ENCODE results near the gene PORCN. TPM values are rescaled to one million over a fixed set of nuclear protein-coding genes. Genes with fewer than 3 reads are reported as not detected.

PORCN gene
- total RNA-seq, 1 donor from 2014 or later = 21.3 TPM

DNA sequence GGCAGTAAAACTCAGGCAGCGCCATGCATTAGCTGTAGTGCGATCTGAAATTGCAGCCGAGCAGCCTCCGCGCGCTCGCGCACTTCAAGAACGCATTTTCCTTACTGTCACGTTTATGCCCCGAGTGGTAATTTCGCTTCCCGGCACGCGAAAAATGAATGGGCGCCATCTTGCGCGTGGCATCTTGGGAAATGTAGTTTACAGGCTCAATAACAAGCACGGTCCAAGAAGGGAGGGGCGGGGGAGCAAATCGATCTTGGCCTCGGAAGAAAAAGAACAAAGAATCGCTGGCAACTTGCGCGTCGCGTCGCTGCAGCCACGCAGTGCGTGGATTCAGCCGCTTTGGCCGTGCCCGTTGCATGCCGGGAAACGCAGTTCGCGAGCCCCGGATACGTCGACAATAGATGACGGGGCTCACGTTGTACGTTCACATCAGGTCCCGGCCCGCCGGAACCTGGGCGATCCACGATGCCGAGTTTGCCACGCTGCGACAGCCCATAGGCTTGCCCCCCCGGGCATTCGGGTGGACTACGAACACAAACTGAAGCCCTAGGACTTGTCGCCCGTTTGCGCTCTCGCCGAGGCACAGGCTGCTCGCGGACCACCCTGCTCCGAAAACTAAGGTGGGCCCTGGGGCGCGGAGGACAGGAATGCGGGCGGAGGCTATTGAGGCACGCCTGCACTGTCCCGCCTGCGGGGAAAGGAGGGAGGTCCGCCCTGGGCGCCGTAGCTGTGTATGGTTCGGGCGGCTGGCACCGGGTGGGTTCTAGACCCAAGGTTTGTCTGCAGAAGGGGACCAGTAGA lies 32.8 kb upstream of the PORCN start, which contains the start of gene FTSJ1:
Gene FTSJ1, plus strand, starts transcription at position 426 of the 804 bp plus-strand sequence. CDS start 1,849 bp downstream, outside the sequence.
- intact Hi-C loops (cut with micrococcal nuclease) = loop anchor here (1.0 to 10.0 kb wide), 18 partner anchors 32 to 1284 kb away; partner anchors contain the start of genes EBP, GRIPAP1, OTUD5 and PORCN

DNA sequence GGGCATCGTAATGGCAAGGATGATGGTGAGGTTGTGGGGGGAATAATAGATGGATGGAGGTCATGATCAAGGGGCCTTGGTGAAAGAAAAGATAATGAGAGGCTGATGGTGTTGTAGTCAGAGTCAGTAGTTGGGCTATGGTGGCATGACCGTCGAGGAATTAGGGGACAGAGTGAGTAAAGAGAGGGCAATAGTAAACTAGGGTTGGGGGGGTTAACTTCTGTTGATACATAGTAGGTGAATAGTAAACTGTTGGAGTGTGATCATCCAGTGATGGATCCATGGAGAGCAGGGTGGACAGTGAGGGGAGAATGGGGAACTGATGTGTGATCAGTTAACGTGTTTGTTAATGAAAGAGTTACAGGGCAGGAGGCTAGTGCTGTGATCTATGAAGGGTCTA lies 31.9 kb upstream of the PORCN start:
- intact Hi-C loops (cut with micrococcal nuclease) = loop anchor here (1.0 to 10.0 kb wide), 12 partner anchors 31 to 1285 kb away; partner anchors contain the start of genes GRIPAP1, OTUD5, PORCN and PQBP1

DNA sequence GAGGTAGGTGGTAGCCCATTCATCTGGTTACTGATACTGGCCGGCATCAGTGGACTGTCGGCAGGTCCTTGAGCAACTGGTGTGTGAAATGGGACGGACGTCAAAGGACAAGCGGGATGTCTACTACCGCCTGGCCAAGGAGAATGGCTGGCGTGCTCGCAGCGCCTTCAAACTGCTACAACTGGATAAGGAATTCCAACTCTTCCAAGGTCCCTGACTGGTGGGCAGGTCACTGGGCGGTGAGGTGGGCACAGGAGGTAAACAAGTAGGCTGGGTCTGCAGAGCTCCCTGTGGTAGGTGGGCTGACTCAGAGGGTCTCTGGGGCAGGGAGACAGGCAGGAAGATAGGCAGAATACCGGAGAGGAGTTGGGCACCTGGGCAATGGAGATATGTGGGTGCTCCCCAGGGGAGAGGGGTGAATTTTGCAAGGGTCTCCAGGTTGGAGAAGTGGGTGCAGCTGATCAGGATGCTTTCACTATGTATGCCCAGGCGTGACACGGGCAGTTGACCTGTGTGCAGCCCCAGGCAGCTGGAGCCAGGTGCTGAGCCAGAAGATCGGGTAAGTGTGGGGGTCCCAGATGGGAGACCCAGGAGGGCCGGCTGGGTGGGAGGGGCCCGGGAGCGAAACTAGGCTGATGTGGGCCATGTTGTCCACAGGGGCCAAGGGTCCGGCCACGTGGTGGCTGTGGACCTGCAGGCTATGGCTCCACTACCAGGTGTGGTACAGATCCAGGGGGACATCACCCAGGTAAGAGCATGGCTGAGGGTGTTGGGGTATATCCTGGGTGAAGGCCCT lies 30.6 kb upstream of the PORCN start:
- intact Hi-C loops (cut with micrococcal nuclease) = loop anchor here (2.0 to 10.0 kb wide), 7 partner anchors 259 to 1286 kb away; partner anchors contain the start of genes OTUD5, TFE3, UBA1 and ZNF41

DNA sequence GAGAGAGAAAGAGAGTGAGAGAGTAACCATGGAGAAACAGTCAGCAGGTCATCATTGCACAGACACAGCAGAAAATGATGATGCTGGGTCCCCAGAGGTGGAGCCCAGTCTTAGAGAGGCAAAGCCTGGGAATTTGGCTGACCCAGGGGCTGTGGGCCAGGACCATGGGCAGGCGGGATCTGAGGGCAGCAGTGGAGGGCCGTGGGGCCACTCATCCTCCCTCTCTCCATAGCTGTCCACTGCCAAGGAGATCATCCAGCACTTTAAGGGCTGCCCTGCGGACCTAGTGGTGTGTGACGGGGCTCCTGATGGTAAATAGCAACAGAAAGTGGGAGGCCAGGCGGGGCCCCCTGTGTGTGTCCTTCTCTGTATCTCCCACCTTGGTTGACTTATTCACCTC lies 30.0 kb upstream of the PORCN start:
- intact Hi-C loops (cut with micrococcal nuclease) = loop anchor here (5.0 to 10.0 kb wide), 6 partner anchors 394 to 1287 kb away; partner anchors contain the start of genes OTUD5, TFE3, UBA1 and ZNF41

DNA sequence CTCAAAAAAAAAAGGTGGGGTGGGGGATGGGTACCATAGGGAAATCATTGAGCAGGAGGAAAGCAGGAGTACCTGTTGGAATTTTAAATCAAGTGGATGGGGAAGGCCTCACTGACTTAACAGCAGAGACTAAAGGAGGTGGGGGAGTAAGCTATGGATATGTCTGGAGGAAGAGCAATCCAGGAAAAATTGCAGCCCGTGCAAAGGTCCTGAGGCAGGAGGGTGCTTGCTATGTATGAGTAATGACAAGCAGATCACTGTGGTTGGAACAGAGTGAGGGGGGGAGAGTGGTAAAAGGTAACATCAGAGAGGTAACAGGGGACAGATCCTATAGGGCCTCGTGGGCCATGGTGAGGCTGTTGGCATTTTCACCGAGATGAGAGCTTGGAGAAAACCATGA lies 28.6 kb upstream of the PORCN start:
- intact Hi-C loops (cut with micrococcal nuclease) = no loop called here

DNA sequence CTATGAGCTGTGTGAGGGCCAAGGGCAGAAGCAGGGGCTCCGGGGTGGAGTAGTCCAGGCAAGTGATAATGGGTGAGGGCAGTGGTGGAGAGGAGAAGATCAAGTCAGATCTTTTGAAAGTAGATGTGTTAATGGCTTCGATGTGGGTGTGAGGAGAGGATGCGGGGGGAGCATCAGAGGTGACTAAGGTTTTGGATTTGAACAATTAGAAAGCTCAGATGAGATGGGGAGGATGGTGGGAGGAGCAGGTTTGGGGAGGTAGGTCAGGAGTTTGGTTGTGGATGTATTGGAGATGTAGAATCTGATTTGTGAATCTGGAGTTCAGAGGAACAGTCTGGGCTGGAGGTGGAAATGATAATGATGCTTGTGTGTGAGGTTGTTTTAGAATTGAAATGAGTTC lies 28.2 kb upstream of the PORCN start:
- intact Hi-C loops (cut with micrococcal nuclease) = no loop called here

DNA sequence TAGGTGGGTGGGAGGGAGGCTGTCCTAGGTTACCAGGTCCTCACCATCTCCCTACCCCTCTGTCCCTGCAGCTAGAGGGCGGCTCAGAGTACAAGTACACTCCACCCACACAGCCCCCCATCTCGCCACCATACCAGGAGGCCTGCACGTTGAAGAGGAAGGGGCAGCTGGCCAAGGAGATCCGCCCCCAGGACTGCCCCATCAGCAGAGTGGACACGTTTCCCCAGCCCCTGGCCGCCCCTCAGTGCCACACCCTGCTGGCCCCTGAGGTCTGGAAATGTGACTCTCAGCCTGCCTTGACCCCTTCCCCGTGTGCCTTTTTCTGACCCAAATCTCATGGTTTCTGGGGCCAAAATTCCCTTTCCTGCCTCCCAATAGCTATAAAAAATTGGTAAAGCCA lies 26.3 kb upstream of the PORCN start:
- intact Hi-C loops (cut with micrococcal nuclease) = no loop called here

DNA sequence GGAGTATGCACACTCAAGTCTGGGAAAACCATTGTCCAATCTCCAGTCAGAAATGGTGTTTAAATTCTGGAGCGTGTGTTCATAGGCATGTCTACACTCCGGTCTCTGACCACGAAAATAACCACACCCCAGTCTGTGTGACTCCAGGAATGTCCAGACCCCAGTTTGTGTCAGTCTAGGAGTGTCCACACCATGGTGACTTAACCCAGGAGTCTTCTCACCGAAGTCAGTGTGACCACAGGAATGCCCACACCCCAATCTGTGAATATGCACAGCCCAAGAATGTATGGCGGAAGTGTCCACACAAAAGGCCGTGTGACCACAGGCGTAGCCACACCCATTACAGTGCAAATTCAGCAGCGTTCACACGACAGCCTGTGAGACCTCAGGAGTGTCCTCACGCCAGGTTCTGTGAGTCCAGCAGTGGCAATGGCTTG lies 21.4 kb upstream of the PORCN start:
- intact Hi-C loops (cut with micrococcal nuclease) = no loop called here

DNA sequence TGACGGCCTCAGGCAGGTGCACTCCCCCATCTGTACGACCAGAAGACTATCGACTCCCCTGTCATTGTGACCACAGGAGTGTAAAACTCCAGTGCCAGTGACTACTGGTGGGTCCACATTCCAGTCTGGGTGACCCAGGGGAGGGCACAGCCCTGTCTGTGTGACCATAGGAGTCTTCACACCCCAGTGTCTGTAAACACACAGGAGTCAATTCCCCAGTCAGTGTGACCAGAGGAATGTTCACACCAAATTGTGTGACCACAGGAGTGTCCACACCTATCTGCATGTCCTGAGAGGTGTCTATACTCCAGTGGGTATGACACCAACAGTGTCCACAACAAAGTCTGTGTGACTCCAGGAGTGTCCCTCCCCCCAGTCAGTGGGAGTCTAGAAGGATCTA lies 20.8 kb upstream of the PORCN start:
- intact Hi-C loops (cut with micrococcal nuclease) = no loop called here

DNA sequence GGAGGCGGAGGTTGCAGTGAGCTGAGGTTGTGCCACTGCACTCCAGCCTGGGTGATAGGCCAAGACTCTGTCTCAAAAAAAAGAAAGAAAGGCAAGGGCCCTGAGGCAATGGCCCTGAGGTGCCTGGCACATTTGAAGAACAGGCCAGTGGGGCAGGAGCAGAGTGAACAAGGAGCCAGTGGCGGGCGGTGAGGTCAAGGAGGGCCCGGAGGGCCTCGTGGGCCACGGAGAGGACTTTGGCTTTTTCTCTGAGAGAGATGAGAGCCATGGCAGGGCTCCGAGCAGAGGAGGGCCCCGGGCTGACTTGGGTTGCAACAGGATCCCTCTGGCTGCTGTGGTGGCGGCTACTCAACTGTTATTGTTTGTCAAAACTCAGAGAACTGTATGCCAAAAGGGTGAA lies 19.5 kb upstream of the PORCN start:
- intact Hi-C loops (cut with micrococcal nuclease) = no loop called here

DNA sequence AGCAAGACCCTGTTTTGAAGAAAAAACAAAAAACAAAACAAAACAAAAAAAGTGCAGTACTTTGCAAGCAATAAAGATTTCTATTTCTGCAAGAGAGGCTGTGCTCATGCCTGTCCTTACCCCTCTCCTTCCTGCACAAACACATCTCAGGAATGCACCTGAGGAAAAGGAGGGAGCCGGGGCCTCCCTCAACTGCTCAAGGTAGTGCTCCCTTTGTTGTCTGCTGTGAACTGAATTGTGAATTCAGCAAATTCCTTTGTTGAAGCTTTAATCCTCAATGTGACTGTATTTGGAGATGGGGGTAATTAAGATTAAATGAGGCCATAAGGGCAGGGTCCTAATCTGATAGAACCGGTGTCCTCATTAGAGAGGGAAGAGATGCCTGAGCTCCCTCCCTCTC lies 18.9 kb upstream of the PORCN start:
- intact Hi-C loops (cut with micrococcal nuclease) = no loop called here

DNA sequence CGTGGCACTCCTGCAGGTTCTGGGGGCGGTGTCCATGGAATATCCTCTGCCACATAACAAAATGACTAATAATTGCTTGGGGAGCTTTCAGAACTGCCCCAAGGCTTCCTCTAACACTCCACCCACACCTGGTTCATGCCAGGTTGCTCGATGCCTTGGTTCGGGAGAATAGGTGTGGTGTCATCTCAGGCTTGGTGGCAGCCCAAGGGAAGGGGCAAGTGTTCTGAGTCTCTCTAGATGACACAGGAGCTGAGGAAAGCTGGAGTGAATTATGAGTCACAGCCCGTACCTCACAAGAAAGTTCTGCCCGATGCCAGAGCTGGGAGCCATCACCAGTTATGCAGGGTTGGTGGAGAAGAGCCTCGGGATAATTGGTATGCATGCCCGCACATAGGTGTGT lies 18.1 kb upstream of the PORCN start:
- intact Hi-C loops (cut with micrococcal nuclease) = no loop called here

DNA sequence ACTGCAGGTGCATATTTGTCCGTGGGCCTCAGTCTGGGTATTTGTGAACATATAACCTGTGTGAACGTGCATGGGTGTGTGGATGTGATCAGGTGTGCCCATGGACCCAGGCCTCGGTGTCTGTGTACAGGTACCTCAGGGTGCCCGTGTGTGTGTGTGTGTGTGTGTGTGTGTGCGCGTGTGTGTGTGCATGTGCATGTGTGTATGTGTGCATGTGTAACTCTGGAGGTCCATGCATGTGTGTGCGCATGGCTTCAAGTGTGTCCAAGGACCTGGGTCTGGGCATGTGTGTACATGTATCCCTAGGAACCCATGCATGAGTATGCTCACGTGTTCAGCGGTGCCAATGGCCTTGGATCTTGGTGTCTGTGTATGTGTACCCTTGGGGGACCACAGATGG lies 17.0 kb upstream of the PORCN start:
- intact Hi-C loops (cut with micrococcal nuclease) = no loop called here

DNA sequence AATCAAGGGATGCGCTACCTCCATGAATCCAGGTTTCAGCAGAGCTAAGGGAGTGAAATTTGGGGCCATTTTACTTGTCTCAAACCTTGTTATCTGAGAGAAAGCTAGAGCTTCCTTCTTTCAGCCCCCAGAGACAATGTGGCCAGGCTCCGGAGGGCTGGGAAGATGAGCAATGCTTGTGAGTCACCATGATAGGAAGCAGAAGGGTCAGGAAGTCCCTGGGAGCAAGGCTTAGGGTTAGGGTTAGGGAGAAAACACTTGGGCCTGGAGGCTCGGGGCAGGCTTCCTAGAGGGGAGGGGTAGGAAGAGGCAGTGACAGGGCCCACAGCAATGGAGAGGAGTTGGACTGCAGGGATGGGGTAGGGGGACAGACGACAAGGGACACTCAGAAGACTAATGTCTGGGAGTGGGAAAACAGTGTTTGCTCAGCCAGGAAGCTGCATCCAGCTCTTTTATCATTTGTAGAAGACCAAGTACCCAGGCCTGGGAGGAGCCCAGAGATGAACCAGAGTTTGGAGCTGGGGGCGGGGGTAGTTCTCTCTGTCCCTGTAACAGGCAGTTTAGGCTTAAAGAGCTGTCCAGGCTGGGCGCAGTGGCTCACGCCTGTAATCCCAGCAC lies 16.4 kb upstream of the PORCN start:
- intact Hi-C loops (cut with micrococcal nuclease) = no loop called here

DNA sequence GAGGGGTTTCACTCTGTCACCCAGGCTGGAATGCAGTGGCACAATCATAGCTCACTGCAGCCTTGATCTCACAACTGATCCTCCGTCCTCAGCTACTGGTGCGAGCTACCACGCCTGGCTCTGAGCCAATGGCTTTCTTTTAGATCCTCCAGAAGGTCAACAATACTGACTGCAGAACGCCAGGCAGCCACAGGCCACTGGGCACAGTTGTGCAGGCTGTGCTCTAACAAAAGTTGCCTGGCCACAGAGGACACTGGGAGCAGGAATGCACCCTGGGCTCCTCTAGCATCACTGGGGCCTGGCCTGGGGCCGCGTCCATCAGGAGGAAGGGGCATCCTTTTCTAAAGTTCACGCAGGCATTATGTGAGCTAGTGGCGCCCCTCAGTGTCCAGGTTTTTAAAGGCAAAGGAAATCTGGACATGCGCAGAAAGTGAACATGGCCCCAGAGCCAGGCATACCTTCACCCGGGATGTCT lies 14.9 kb upstream of the PORCN start:
- intact Hi-C loops (cut with micrococcal nuclease) = loop anchor here (1.0 kb wide), 1 partner anchor 411 kb away; no protein-coding TSS in a partner anchor

DNA sequence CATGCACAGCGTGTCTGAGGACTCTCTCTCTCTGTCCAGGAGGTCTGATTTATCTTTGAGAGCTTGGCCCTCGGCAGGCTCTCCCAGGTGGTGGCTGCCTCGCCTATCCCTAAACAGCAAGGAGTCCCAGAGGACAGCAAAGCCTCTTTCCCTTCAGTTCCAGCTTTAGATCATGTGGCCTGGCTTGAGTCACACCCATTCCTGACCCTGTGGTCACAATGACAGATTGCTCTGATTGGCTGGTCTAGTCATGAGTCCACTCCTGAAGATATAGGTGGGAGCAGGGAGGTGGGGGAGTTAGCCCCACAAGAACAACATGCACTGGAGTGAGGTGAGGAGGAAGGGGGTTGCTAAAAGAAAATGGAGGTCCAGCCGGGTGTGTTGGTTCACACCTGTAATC lies 12.1 kb upstream of the PORCN start:
- intact Hi-C loops (cut with micrococcal nuclease) = no loop called here

DNA sequence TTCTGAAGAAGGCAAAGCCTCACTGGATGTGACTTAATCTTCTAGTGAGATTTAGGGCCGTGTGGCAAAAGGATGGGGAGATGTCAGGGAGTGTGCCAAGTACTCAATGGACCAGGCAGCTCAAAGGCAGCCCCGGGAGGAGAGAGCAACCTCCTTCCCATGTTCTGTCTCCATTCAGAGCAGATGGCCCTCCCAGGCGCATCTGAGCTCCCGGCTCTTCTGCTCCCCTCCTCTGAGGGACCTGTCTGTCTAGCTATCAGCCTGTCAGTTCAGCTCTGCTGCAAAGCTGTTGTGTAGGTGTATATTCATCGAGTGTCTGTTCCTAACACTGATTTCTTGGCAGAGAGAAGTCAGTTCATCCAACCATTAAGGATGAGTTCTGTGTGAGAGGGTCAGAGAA lies 10.9 kb upstream of the PORCN start:
- intact Hi-C loops (cut with micrococcal nuclease) = no loop called here

DNA sequence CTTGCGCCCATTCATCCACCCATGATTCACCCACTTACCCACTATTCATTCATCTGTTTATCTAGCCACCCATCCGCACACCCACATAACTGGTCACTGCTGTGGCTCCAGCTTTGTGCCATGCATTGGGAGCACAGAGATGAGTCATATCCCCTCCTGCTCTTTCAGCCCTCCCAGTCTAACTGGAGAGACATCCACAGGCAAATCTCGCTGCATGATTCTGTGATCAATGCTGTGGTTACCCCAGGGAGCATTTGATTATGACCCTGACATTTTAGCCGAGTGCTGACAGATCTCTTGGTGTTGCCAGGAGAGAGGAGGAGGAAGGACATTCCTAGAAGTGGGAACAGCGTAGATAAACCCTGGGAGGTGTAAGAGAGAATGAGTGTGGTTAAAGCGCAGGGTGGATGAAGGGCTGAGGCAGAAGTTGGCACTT lies 10.4 kb upstream of the PORCN start:
- intact Hi-C loops (cut with micrococcal nuclease) = no loop called here

DNA sequence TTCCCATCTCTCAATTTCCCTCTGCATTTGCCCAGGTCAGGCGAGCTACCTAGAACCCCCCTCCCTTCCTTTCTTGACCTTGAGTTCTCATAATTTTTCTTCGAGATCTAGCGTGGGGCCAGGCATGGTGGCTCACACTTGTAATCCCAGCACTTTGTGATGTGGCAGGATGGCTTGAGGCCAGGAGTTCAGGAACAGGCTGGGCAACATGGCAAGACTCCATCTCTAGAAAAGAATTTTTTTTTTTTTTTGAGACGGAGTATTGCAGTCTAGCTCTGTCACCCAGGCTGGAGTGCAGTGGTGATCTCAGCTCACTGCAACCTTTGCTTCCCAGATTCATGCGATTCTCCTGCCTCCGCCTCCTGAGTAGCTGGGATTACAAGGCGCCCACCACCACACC lies 4.5 kb upstream of the PORCN start:
- intact Hi-C loops (cut with micrococcal nuclease) = no loop called here

DNA sequence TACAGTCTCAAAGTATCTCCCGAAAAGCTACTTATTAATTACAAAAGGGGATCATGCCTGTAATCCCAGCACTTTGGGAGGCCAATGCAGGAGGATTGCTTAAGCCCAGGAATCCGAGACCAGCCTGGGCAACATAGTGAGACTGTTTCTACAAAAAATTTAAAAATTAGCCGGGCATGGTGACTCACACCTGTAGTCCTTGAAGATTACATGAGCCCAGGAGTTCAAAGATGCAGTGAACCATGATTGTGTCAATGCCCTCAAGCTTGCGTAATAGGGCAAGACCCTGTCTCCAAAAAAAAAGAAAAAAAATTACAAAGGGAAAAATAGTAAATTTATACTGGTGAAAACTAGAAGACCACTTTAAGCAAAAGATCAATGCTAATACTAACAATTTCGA lies 3.3 kb upstream of the PORCN start:
- intact Hi-C loops (cut with micrococcal nuclease) = loop anchor here (5.0 kb wide), 1 partner anchor 297 kb away; the partner anchor contains the start of gene HDAC6

DNA sequence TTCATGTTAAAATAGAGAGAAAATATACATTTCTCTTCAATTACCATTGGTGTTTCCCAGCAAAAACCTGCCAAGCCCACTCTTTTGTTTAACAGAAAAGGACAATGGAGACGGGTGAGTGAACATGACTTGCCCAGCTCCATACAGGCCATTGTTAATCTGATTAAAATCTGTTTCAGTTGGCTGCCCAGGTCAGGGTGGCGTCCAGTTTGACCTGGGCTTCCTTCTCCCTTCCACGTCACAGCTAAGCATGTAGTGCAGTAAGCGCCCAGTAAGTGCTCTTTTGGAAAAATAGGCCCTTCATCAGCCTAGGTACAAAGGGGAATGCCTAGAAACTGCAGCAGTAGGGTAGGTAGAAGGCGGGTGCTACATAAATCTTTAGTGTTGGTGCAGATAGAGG lies 1.5 kb upstream of the PORCN start:
- intact Hi-C loops (cut with micrococcal nuclease) = loop anchor here (5.0 kb wide), 1 partner anchor 295 kb away; the partner anchor contains the start of gene HDAC6
